ENCODE measurements around the gene MAP1LC3A.

The MAP1LC3A gene

DNA sequence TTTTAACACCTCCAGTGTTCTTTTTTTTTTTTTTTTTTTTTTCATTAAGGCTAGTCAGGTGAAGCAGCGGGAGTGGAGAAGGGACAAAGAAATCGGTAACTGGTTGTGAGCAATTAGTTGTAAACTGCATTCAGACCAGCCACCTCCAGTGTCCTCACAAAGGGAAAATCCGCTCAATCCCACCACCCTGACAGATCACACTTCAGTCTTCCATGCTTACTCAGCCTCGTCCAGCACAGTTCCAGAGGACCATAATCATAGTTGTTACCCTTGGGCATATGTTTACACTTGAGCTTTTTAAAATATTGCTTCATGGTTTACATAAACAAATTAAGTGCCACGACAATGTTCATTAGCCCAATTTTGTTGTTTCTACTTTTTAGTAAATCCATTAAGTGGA is 32.1 kb upstream of the MAP1LC3A start:
- no peak overlapping the region for H3K4me2 ChIP-seq (ENCODE audit: low read length)
- H2AFZ ChIP-seq (ENCODE audit: low read depth, low read length), result no peak overlapping the region
- H3K79me2 ChIP-seq (ENCODE audit: low read length), result peaks cover 35% of the 10 kb centered on the region
- H3K27me3 ChIP-seq (ENCODE audit: low read depth, low read length), result no peaks in the 10 kb centered on the region
- no peaks in the 10 kb centered on the region for H3K9me3 ChIP-seq (ENCODE audit: insufficient read depth, low read length)
- H4K20me1 ChIP-seq (ENCODE audit: insufficient read depth, low read length), result peaks cover 56% of the 10 kb centered on the region
- no peak overlapping the region for H3K27ac ChIP-seq (ENCODE audit: low read length)
- peaks cover 46% of the 10 kb centered on the region for H3K36me3 ChIP-seq (replicated peaks; ENCODE audit: low read depth, low read length)
- H3K4me1 ChIP-seq (ENCODE audit: low read length), result no peaks in the 10 kb centered on the region
- no peak overlapping the region for H3K4me3 ChIP-seq (ENCODE audit: low read length)
- H3K9ac ChIP-seq (ENCODE audit: low read length), result no peak overlapping the region
- TF ChIP-seq EZH2phosphoT487 (IDR thresholded peaks at IDR 0.05; ENCODE audit: low read depth), result no peak
- TF ChIP-seq, protein P1, sequence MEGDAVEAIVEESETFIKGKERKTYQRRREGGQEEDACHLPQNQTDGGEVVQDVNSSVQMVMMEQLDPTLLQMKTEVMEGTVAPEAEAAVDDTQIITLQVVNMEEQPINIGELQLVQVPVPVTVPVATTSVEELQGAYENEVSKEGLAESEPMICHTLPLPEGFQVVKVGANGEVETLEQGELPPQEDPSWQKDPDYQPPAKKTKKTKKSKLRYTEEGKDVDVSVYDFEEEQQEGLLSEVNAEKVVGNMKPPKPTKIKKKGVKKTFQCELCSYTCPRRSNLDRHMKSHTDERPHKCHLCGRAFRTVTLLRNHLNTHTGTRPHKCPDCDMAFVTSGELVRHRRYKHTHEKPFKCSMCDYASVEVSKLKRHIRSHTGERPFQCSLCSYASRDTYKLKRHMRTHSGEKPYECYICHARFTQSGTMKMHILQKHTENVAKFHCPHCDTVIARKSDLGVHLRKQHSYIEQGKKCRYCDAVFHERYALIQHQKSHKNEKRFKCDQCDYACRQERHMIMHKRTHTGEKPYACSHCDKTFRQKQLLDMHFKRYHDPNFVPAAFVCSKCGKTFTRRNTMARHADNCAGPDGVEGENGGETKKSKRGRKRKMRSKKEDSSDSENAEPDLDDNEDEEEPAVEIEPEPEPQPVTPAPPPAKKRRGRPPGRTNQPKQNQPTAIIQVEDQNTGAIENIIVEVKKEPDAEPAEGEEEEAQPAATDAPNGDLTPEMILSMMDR (IDR thresholded peaks at IDR 0.05; ENCODE audit: low read depth, low read length), result no peak

DNA sequence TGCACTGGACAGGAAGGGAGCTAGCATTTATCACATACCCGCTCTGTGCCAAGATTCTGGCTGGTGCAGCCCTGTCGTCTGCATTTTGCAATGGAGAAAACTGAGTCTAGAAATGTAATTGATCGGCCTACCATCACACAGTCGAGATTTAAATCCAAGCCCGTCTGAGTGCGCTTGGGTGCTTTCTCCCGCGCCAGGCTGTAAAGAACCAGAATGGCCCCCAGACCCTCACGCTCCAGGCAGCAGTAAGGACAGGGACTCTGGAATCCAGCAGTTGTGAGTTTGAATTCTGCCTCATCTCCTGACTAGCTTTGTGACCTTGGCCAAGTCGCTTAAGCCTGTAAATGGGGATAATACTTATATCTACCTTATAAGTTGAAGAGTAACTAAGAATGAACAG is 31.5 kb upstream of the MAP1LC3A start:
- H2AFZ ChIP-seq (ENCODE audit: low read depth, low read length), result no peak overlapping the region
- peaks cover 58% of the 10 kb centered on the region for H4K20me1 ChIP-seq (ENCODE audit: insufficient read depth, low read length)
- H3K4me2 ChIP-seq (ENCODE audit: low read length), result no peak overlapping the region
- no peak overlapping the region for H3K27ac ChIP-seq (ENCODE audit: low read length)
- no peaks in the 10 kb centered on the region for H3K9me3 ChIP-seq (ENCODE audit: insufficient read depth, low read length)
- no peak overlapping the region for H3K4me3 ChIP-seq (ENCODE audit: low read length)
- no peaks in the 10 kb centered on the region for H3K27me3 ChIP-seq (ENCODE audit: low read depth, low read length)
- H3K36me3 ChIP-seq (replicated peaks; ENCODE audit: low read depth, low read length), result peaks cover 46% of the 10 kb centered on the region
- no peak overlapping the region for H3K9ac ChIP-seq (ENCODE audit: low read length)
- no peak for TF ChIP-seq EZH2phosphoT487 (IDR thresholded peaks at IDR 0.05; ENCODE audit: low read depth)
- TF ChIP-seq, protein P1 (IDR thresholded peaks at IDR 0.05; ENCODE audit: low read depth, low read length), result no peak
- H3K4me1 ChIP-seq (ENCODE audit: low read length), result no peaks in the 10 kb centered on the region
- peaks cover 29% of the 10 kb centered on the region for H3K79me2 ChIP-seq (ENCODE audit: low read length)

DNA sequence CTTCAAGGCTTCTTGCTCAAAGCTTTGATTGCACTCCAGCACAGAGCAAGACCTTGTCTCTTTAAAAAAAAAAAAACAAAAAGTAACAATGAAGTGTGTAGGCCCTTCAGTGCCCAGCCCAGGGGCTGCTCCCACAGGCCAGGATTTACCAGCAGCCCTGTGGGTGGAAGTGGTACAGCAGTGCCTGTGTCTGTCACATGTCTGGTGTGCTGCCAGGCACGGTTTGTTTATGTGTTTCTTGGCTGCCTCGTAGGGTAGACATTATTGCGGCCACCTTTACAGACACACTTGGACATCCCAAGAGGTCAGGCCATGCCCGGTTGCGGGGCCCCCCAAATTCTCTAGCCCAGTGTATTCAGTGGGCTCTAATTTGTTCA is 29.6 kb upstream of the MAP1LC3A start:
- no peaks in the 10 kb centered on the region for H3K27me3 ChIP-seq (ENCODE audit: low read depth, low read length)
- H4K20me1 ChIP-seq (ENCODE audit: insufficient read depth, low read length), result peaks cover 50% of the 10 kb centered on the region
- no peaks in the 10 kb centered on the region for H3K9me3 ChIP-seq (ENCODE audit: insufficient read depth, low read length)
- no peaks in the 10 kb centered on the region for H3K4me1 ChIP-seq (ENCODE audit: low read length)
- no peak overlapping the region for H3K4me3 ChIP-seq (ENCODE audit: low read length)
- peaks cover 13% of the 10 kb centered on the region for H3K79me2 ChIP-seq (ENCODE audit: low read length)
- no peak overlapping the region for H3K27ac ChIP-seq (ENCODE audit: low read length)
- H3K9ac ChIP-seq (ENCODE audit: low read length), result no peak overlapping the region
- no peak overlapping the region for H3K4me2 ChIP-seq (ENCODE audit: low read length)
- no peak overlapping the region for H2AFZ ChIP-seq (ENCODE audit: low read depth, low read length)
- TF ChIP-seq, protein P1 (IDR thresholded peaks at IDR 0.05; ENCODE audit: low read depth, low read length), result no peak
- no peak for TF ChIP-seq EZH2phosphoT487 (IDR thresholded peaks at IDR 0.05; ENCODE audit: low read depth)
- H3K36me3 ChIP-seq (replicated peaks; ENCODE audit: low read depth, low read length), result peaks cover 58% of the 10 kb centered on the region

DNA sequence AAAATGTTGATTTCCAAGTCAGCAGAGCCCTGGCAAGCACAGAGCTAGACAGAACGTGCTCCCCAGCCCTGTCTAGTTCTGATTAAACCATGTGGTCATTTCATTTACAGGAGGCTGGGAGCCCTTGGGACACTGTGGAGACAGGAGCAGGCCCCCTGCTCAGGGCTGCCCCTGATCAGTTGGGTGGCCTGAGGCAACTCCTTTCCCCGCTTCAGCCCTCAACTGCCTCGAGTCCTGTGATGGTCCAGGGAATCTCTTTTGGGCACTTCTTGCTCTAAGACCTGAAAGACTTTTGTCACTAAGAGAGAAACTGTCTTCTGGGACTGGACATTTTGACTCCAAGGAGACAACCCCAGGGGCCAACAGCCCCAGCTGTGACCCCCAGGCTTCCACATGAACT is 28.8 kb upstream of the MAP1LC3A start:
- no peaks in the 10 kb centered on the region for H3K4me1 ChIP-seq (ENCODE audit: low read length)
- H3K27me3 ChIP-seq (ENCODE audit: low read depth, low read length), result no peaks in the 10 kb centered on the region
- TF ChIP-seq, protein P1 (IDR thresholded peaks at IDR 0.05; ENCODE audit: low read depth, low read length), result no peak
- no peak overlapping the region for H3K4me2 ChIP-seq (ENCODE audit: low read length)
- H3K36me3 ChIP-seq (replicated peaks; ENCODE audit: low read depth, low read length), result peaks cover 61% of the 10 kb centered on the region
- H3K27ac ChIP-seq (ENCODE audit: low read length), result no peak overlapping the region
- no peak overlapping the region for H2AFZ ChIP-seq (ENCODE audit: low read depth, low read length)
- H3K9me3 ChIP-seq (ENCODE audit: insufficient read depth, low read length), result no peaks in the 10 kb centered on the region
- no peak overlapping the region for H3K9ac ChIP-seq (ENCODE audit: low read length)
- no peak overlapping the region for H3K4me3 ChIP-seq (ENCODE audit: low read length)
- H3K79me2 ChIP-seq (ENCODE audit: low read length), result peaks cover 7% of the 10 kb centered on the region; the same call in 1 of the 2 replicates
- peaks cover 44% of the 10 kb centered on the region for H4K20me1 ChIP-seq (ENCODE audit: insufficient read depth, low read length)
